ES-I3 (cell line): ENCODE results near the gene TRIML2.
A peak's percentile ranks its signal among the peaks of the same experiment; 100 is the strongest.

Experiments used
- H3K36me3 ChIP-seq: 2 replicates; pipeline ENCODE4 v1.6.1; 2013; ENCODE audit warnings: mild to moderate bottlenecking, low read length, control low read depth, moderate library complexity; ENCODE audit not compliant: insufficient read depth
- H3K4me1 ChIP-seq: 2 replicates; pipeline ENCODE4 v1.6.1; 2013; ENCODE audit warnings: mild to moderate bottlenecking, control low read depth, low read length; ENCODE audit not compliant: insufficient read depth
- H3K9ac ChIP-seq: 2 replicates; pipeline ENCODE4 v1.6.1; 2013; ENCODE audit warnings: low read depth, mild to moderate bottlenecking, low read length, moderate library complexity
- H3K9me3 ChIP-seq: 2 replicates; pipeline ENCODE4 v1.6.1; 2013; ENCODE audit warnings: mild to moderate bottlenecking, low read length, moderate library complexity; ENCODE audit not compliant: control insufficient read depth, insufficient read depth

The TRIML2 gene

GRCh38 chr4:188121530-188121929 lies 12.1 kb upstream of the TRIML2 start:
- Histone ChIP-seq H3K9me3 (no peaks in the 10 kb centered on the region), H3K36me3 (no peaks in the 10 kb centered on the region), H3K4me1 (peaks cover 16% of the 10 kb centered on the region), H3K9ac (peak overlapping the region; percentile 27)

GRCh38 chr4:188117631-188118324 lies 8.4 kb upstream of the TRIML2 start:
- Histone ChIP-seq H3K36me3 (no peaks in the 10 kb centered on the region), H3K4me1 (peaks cover 16% of the 10 kb centered on the region), H3K9ac (no peak overlapping the region), H3K9me3 (no peaks in the 10 kb centered on the region)

- H3K9me3 ChIP-seq = no peaks in the 10 kb centered on the region
- H3K36me3 ChIP-seq = no peaks in the 10 kb centered on the region
- H3K4me1 ChIP-seq = peaks cover 4% of the 10 kb centered on the region
- no peak overlapping the region for H3K9ac ChIP-seq
Observed at GRCh38 chr4:188113156-188113555, 3.8 kb upstream of the TRIML2 start.

- Histone ChIP-seq H3K36me3 (no peaks in the 10 kb centered on the region), H3K9me3 (no peaks in the 10 kb centered on the region), H3K9ac (no peak overlapping the region), H3K4me1 (peaks cover 4% of the 10 kb centered on the region)
Observed at GRCh38 chr4:188111955-188112354, 2.6 kb upstream of the TRIML2 start.

GRCh38 chr4:188110741-188111471 lies 1.5 kb upstream of the TRIML2 start:
- Histone ChIP-seq H3K9ac (no peak overlapping the region; the same call in 1 of the 2 replicates), H3K4me1 (peaks cover 4% of the 10 kb centered on the region), H3K9me3 (no peaks in the 10 kb centered on the region), H3K36me3 (no peaks in the 10 kb centered on the region)

GRCh38 chr4:188110036-188110435 lies 633 bp upstream of the TRIML2 start:
- peaks cover 4% of the 10 kb centered on the region for H3K4me1 ChIP-seq
- H3K9ac ChIP-seq = peak overlapping the region; percentile 62
- H3K36me3 ChIP-seq = peaks cover 5% of the 10 kb centered on the region
- no peaks in the 10 kb centered on the region for H3K9me3 ChIP-seq

- peaks cover 4% of the 10 kb centered on the region for H3K4me1 ChIP-seq
- H3K9me3 ChIP-seq = no peaks in the 10 kb centered on the region
- peak overlapping the region; percentile 62 for H3K9ac ChIP-seq
- H3K36me3 ChIP-seq = peaks cover 18% of the 10 kb centered on the region
Observed at GRCh38 chr4:188107931-188108843, 1.2 kb downstream of the TRIML2 start.

- peaks cover 23% of the 10 kb centered on the region for H3K36me3 ChIP-seq
- H3K4me1 ChIP-seq = peaks cover 4% of the 10 kb centered on the region
- H3K9ac ChIP-seq = 0 out of 2 replicates have a peak overlapping the region, but pooled peaks have one; percentile 62
- H3K9me3 ChIP-seq = no peaks in the 10 kb centered on the region
Observed at GRCh38 chr4:188106454-188106853, 2.9 kb downstream of the TRIML2 start.

GRCh38 chr4:188092824-188093223 lies 16.6 kb downstream of the TRIML2 start:
- no peaks in the 10 kb centered on the region for H3K4me1 ChIP-seq
- H3K9ac ChIP-seq = no peak overlapping the region
- H3K36me3 ChIP-seq = peaks cover 34% of the 10 kb centered on the region
- H3K9me3 ChIP-seq = no peaks in the 10 kb centered on the region

- Histone ChIP-seq H3K9ac (no peak overlapping the region), H3K4me1 (no peaks in the 10 kb centered on the region), H3K9me3 (no peaks in the 10 kb centered on the region), H3K36me3 (peaks cover 29% of the 10 kb centered on the region)
Observed at GRCh38 chr4:188086858-188087257, 22.5 kb downstream of the TRIML2 start.

GRCh38 chr4:188082796-188083195 lies 26.6 kb downstream of the TRIML2 start:
- Histone ChIP-seq H3K4me1 (no peaks in the 10 kb centered on the region), H3K36me3 (peaks cover 20% of the 10 kb centered on the region; the same call in 1 of the 2 replicates)

GRCh38 chr4:188078116-188078515 lies 31.3 kb downstream of the TRIML2 start:
- no peaks in the 10 kb centered on the region for H3K9me3 ChIP-seq
- H3K9ac ChIP-seq = no peak overlapping the region
- H3K36me3 ChIP-seq = peaks cover 4% of the 10 kb centered on the region; the same call in 1 of the 2 replicates
- peaks cover 5% of the 10 kb centered on the region for H3K4me1 ChIP-seq

More at GRCh38 chr4:188082796-188083195, 26.6 kb downstream of the TRIML2 start:
- Histone ChIP-seq H3K9ac (no peak overlapping the region), H3K9me3 (no peaks in the 10 kb centered on the region)

GRCh38 chr4:188076169-188076568 lies 33.2 kb downstream of the TRIML2 start:
- H3K9ac ChIP-seq = no peak overlapping the region
- peaks cover 5% of the 10 kb centered on the region for H3K4me1 ChIP-seq
- no peaks in the 10 kb centered on the region for H3K9me3 ChIP-seq
- H3K36me3 ChIP-seq = peaks cover 4% of the 10 kb centered on the region; the same call in 1 of the 2 replicates

GRCh38 chr4:188061083-188061482 lies 48.3 kb downstream of the TRIML2 start:
- H3K36me3 ChIP-seq = no peaks in the 10 kb centered on the region
- no peaks in the 10 kb centered on the region for H3K9me3 ChIP-seq
- no peaks in the 10 kb centered on the region for H3K4me1 ChIP-seq
- no peak overlapping the region for H3K9ac ChIP-seq
